Suppressor macrophage (primary cell): Measurements from ENCODE around the gene DTNB.
A peak's percentile ranks its signal among the peaks of the same experiment; 100 is the strongest.
"Not testable (repeated sequence)": the region's sequence is repeated elsewhere in the genome, so short reads cannot be mapped to it uniquely, and the experiment has no call there.

ENCODE experiments used
- DNase-seq, 4 experiments: peaks; one replicate each; pipeline ENCODE4 v3.0.0-alpha.2; 2020 to 2022

Gene DTNB

DNA sequence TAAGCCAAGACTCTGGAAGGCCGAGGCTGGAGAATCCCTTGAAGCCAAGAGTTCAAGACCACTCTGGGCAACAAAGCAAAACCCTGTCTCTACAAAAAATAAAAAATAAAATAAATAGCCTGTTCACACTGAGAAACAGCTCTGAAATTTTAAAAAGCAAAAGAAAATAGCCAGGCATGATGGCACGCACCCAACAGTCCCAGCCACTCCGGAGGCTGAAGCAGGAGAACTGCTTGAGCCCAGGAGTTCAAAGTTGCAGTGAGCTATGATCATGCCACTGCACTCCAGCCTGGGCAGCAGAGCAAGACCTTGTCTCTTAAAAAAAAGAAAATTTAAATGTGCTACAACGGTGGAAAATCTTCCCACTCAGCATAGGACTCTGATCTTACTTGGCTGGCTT is 52.7 kb downstream of the DTNB start:
- DNase-seq, result no peak

DNA sequence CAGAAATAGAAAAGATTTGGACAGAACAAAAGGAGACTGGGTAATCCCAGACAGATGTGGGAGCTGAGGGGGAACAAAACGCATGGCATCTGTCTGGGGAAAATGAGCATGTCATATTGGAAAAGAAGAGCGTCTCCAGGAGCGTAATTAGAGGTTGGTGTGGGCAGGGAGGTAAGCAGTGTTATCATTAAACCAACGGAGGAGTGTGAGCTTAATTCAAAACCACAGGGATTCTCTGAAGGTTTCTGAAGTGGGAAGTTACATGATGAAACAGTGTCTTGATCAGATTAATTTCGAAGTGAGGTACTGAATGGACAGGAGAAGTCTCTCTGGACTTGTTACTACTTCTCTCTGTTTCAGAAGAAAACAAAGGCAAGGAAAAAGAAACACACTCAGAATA is 53.3 kb downstream of the DTNB start:
- no peak for DNase-seq

DNA sequence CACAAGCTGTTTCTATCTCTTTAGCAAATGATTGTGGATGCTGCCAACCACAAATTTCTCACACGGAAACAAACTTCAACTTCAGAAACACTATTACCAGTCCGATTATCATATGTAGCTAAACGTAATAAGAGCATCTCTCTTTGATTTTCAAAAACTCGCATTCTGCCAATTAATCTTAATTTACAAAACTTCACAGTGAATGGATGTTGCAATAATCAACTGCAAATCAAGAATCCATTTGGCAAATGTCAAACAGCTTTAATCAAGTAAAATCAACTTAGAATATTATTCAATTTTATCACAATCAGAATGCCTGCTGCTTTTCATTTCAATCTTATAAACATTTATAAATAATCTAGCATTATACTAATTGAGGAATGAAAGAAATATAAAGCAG is 54.2 kb downstream of the DTNB start:
- DNase-seq, result no peak

DNA sequence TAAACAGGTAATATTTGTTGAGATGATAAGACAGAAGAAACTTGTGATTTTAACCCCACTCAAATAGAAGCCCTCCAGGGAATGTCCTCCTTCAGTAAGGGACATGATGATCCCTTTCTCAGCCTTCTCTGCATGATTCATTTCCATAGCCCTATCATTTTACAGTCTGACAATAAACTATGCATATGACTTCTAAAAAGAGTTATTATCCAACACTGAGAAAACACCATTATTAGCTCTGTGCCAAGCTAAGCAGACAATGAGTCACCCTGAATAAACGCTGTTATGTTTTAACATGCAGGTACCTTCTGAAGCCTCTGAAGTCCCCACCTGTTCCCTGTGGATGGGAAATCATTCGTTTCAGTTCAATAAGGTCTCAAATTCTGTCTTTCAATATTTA is 54.7 kb downstream of the DTNB start:
- no peak for DNase-seq

DNA sequence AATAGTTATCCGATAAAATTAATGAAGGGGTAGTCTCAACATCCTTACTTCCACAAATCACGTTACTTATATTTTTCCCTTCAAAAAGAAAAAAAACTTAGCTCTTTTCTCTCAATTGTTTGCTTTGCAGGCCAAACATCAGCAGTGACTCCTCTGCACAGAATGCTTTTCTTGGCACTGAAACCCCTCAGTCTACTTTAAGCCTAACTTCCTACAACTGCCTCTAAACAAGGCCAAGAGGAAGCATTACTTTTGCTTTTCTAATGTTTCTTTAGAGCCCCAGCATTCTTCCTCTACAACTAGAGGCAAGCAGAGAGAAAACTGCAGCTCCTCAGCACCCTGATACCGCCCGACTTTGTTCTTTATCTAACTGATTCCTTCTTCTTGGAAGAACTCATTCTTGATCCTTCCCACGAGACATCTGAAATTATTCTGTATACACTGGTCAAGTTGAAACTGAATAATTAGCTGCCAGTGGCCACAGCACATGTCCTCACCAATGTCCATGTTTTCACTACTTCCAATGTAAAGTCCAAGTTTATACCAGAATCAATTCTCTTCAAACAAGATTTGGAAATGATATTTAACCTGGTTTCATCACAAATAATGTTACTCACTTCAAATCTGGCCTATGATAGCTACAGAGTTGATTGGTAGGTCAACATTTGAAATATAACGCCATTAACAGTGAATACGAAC is 55.3 kb downstream of the DTNB start:
- peak in 1 of 4 experiments; percentile 27 for DNase-seq

DNA sequence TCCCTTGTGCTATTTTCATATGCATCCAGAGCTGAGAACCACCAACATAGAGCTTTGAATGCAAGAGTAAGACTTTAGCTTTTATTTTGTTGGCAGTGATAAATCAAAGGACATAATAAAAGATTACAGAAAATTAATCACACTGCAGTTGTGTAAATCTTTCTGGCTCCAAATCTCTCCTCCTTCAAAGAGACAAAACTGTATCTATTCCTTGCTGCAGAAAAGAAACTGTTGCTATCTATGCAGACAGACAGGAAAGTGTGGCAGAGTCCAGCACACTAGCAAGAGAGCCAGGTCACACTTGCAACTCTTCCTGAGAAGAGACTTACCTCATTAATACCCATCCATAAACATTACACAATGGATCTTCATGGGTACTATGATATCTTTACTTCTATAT is 57.5 kb downstream of the DTNB start:
- DNase-seq, result no peak

DNA sequence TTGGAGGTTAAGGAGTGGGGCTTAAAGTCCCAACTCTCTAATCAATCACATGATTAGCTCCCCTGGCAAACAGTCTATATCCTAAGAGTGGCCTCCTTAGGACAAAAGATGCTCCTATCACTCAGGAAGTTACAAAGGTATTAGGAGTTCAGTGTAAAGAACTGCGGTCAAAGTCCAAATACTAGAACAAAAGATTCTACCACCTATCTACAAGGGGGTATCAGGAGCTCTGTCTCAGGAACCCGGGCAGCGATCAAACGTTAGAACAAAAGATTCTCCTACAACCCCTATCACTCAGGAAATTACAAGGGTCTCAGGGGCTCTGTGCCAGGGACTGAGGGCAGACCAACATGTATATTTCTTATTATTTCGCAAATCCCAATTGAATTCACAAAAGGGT is 58.0 kb downstream of the DTNB start:
- DNase-seq, result no peak

DNA sequence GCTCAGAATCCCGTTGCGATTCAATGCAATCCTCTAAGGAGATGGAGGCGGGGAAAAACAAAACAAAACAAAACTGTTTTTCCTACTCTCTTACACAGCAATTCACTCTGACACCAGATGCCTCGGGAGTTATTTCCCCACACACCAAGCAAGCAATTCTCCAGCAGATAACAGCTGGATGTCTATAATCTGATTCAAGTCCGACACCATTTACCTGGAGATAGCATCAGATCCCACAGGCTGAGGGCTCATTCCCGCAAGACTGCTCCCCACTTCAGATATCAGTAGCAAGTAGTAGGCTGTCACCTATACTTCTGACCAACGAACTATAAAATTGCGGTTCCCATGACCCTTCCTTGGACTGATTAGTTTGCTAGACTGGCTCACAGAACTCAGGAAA is 58.7 kb downstream of the DTNB start:
- no peak for DNase-seq

DNA sequence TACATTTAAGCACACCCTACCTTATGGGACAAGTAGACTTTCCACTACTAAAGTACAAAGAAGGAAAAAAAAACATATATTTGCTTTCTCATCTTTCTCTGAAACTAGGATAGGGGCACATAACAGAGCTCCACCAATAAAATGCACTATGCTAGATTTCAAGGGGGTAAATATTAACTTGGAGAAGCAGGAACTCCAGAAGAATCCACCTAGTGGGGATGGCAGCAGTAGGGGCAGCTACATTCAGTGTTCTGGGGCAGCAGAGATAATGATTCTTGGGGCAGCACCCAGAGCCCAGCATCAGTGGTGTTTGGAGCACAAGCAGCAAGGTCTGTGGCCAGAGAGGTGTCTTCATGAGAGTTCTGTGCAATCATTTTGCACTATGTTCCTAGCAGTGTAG is 64.7 kb downstream of the DTNB start:
- no peak for DNase-seq

DNA sequence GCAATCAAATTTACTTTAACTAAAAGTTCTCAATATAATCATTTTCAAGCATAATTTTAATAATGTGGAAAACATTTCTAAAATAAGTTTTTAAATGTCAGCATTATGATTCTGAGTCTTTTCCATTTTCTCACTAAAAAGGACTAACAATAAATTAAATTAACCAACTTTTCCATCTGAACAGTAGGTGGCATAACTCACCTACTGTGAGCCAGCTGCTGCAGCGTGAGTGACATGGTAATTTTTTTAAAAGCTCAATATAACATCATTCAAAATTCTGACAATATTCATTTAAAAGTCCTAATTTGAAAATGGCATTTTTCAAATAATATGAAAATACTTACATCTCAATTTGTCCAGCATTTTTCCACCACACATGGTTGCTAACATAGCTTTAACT is 66.5 kb downstream of the DTNB start:
- DNase-seq, result peak; percentile 30 to 70 (median 47)

DNA sequence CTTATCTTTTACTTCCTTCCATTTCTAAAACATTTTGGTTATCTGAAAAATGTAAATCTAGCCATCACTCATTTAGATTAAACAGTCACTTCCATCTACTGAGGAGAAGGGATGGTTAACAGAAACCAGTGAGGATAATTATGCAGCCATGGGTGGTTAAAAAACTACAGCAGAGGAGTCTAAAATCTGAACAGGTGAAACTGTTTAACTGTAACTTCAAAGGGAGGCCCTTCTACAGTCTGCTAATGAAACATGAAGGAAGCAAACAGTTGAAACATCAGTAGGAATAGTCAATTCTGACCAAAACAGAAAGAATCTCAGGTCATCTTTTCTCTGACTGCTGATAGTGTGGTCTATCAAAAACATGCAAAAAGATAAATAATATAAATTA is 71.0 kb downstream of the DTNB start:
- DNase-seq, result no peak

DNA sequence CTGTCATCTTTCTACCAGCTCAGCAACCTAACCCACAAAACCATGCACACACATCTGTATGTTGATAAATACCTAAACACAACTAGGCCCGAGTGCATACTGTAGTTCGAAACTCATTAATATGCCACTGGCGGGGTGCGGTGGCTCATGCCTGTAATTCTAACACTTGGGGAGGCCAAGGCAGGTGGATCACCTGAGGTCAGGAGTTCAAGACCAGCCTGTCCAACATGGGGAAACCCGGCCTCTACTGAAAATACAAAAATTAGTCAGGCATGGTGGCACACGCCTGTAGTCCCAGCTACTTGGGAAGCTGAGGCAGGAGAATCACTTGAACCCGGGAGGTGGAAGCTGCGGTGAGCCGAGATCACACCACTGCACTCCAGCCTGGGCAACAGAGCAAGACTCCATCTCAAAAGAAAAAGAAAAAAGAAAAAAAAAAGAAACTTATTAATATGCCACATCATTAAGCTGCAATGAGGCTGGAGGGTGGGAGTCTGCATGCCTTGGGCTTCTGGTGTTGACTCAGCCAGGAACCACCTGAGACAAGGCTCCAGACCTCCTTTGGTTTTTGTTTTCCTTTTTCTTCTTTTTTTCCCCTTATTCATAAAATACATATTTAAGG is 71.6 kb downstream of the DTNB start:
- DNase-seq, result not testable (repeated sequence)

DNA sequence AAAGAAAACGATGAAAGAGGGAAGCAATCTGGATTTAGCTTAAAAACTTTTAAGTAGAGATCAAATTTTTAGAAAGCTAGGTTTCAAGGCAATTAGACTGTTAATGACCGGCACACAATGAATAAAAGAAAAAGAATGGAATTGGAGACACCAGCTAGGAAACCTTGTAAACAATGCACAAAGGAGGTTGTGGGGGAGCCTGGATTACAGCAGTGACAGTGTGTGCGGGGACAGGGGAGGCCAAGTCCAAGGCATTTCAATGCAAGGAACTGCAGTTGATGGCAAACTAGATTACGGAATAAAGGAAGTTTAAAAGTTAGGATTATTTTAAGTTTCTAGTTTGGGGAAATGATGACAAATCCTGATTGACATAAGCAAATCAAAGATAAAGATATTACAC is 74.5 kb downstream of the DTNB start:
- DNase-seq, result no peak

DNA sequence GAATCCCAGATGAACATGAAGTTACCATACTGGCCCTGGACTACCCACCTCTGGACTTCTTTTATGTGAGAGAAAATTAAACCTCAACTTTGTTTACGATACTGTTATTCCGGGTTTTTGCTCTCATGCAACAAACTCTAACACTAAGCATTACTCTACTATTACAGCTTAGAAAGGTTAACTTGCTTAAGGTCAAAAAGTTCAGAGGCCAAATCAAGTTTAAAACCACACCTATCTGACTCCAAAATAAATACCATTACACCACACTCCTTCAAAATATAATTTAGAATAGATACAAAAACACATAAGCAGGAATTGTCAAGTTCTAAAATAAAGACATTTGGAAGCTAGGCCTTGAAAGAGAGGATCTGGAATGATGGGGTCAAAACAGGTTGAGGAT is 75.0 kb downstream of the DTNB start:
- DNase-seq, result no peak

DNA sequence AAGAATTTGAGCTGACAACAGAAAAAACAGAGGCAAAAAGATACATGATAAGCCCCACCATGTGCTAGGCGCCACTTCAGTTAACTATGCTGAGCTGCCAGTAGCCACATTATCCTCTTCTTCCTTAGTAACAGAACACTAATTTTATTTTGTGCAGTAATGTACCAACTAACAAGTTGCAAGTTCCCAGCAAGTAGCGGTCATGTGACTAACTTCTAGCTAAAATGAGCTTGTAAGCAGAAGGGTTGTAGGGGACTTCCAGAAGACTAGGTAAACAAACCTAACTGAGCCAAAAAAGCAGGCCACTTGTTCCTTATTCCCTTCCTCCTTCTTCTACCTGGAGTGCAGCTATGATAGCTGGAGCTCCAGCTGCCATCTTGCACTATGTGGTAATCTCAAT is 75.5 kb downstream of the DTNB start:
- peak; percentile 18 to 59 (median 52) for DNase-seq

DNA sequence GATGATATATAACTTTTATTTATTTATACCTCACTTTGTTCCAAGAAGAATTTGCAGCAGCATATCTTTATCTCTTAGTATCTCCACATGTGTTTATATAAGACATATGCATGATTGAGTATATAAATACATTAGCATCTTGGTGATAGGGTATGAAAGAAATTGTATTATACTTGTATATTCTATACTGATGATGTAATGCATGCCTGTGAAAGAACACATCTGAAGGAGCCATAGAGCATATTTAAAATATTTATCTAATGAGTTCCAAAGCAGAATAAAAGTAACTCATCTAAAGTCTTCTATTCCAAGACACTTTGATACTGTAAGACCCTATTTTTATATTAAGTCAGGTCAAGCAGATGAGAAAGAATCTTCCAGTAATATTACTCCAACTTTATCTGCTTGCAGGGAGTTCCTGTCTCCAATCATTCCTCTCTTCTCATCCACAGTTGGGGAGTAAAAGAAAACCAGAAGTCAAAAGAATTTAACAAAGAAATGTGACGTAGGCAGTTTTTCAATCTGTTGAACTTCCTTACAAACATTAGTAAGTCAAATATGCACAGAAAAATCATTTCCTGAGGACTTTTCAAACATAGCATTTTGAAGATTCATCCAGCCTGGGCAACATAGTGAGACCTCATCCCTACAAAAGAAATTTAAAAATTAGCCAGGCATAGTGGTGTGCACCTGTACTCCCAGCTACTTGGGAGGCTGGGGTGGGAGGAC is 76.7 kb downstream of the DTNB start:
- peak in 2 of 4 experiments; percentile 65 for DNase-seq

DNA sequence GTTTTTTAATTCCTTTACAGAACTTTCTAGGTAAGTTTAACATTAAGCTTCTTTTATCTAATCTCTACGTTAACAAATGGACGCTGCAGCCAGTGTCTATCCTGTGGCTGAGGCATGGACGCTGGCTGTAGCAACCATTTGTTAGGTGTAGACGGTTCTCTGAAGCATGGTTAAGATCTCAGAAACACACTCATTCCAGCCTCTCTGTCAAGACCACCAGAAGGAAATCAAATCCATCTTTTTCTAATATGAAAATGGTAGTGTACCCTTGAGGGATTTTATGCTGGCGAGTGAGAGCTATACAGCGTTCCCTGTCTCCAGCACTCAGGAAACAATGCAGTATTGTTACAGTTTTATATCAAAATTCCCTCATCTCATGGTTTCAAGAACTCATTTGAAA is 78.0 kb downstream of the DTNB start:
- no peak for DNase-seq

DNA sequence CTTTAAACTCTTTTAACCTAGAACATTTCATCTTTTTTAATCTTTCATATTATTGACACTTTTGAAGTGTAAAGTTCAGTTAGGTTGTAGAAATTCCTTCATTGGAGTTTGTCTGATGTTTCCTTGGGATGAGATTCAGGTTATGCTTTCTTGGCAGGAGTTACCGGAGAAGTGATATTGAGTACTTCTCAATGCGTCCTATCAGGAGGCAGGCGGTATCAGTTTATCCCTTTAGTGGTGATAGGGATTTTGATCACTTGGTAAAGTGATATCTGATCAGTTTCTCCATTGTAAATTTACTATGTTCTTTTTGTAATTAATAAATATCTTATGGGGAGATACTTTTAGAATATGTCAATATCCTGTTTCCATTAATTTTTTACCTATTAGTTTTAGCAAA is 78.4 kb downstream of the DTNB start:
- DNase-seq, result no peak

DNA sequence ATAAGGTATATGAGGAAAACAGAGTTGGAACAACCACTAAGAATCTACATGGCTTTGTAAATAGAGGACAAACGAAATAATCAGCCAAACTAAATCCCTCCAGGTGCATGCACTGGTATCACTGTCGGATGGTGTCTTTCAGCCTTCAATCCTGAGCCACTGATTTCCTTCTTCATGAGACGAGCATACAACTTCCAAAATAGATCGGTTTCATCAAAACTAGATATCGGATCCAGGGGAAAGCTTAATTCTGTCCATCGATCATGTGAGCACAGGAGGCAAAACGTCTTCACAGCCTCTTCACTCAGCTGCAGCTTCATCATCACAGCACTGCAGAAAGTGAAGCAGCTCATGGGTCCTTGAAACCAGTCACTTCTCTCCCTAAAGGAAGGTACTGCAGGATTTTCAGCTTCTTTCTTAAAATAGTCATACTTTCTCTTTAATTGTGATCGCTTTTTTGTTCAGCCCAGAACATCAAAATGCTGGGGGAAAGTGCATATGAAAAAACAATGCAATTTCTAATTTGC is 80.5 kb downstream of the DTNB start:
- no peak for DNase-seq

DNA sequence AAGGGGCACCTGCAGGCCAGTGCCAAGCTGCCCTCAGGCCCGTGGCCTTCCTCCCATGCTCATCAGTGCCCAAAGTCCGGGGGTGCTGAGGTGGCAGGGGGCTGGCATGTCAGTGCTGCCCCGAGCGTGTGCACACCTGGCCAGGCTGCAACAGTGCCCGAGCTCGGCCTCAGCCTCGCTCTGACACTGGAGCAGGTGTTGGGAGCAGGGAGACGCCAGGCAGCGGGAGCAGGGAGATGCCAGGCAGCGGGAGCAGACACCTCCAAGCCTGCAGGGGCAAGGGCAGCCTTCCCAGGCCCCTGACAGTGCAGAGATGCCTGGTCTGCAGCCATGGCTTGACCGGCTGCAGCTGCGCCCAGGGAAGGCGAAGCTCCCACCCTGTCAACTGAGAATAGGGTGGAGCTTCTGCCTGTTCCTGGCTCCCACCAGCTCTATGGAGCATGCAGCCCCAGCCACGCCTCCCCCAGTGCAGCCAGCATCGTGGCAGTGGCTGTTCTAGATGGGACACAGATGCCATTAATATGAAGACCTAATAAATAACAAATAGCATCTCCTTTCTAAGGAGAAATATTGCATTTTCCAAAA is 82.4 kb downstream of the DTNB start:
- DNase-seq, result no peak

DNA sequence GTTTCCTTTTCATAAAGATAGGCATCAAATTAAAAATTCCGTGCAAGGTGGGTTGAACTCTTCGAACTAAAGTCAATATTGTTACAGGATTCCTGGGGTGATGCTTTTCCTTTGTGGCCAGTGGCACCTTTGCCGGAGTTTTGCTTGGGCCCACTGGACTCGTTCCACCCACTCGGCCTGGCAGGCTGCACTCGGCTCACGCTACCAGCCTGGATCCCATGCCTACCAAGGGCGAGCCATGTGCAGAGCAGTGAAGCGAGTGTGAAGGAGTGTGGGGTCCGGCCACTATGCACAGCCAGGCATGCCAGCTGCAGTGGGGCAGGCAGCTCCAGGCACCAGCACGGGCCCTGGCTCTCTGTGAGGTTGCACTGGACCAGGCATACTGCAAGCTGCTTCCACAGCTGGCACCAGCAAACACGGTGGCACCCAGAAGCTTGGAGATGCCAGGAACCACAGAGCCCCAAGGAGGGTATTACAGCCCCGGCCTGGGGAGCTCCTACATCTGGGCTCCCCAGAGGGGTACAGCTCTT is 83.6 kb downstream of the DTNB start:
- no peak for DNase-seq

DNA sequence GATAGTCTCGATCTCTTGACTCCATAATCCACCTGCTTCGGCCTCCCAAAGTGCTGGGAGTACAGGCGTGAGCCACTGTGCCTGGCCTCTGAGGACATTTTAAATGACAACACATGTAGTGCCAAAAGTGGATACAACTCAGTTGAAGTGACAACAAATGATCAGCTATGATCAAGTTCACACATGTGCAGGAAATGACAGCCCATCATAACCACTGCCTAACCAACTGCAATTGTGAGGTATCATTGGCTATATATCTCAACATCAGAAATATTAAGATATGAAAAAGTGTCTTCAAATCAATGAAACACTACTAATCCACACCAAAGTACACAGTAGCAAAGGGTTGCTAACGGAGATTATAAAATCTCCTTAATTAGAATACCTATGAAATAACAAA is 84.8 kb downstream of the DTNB start:
- no peak for DNase-seq

DNA sequence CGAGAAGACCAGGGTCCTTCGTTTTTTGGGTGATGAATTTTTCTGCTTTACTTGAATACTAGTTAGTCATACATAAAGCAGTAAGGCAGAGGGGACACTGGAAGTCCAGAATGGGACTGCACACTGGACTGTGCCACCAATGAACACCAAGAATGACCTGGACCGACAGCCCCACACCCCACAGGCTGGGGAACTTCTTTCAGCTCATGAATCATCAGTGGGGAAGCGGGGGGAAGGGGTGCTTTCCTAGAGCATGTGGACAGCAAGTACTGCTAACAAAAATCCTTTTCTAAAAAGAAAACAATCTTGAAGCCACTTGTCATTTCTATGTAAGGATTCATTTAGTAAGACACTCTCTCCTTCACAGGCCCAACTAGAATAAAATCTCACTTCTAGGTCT is 86.0 kb downstream of the DTNB start:
- peak; percentile 66 to 79 (median 72) for DNase-seq
